Measurements from ENCODE around the gene LRRFIP1. TPM values are rescaled to one million over a fixed set of nuclear protein-coding genes. Genes with fewer than 3 reads are reported as not detected.

The LRRFIP1 gene
- total and polyA plus RNA-seq, 2 of the 13 experiments (the other 11 are each of a cell fraction or from before 2014, with no cell fraction given) = 15.9 to 40.5 TPM

DNA sequence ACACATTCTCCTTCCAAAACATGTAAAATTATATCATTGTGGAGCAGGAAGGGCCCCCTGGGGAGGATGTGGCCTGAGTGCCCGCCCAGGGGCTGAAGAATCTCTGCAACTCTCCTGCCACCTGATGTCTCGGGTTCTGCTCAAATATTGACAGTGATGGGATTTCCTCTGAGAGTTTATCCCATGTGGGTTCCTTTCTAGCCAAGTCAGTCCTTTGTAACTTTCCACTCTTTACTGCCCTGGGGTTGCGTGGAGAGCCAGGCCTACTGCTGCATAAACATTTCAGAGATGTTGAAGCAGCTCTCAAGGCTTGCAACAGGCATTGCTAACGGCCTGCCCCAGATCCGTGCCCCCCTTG is 32.9 kb upstream of the LRRFIP1 start (continued):
- 0 out of 2 replicates have a peak, but pooled peaks have one; percentile 12 for TF ChIP-seq SMAD1 (CRISPR knock-in tag; IDR thresholded peaks at IDR 0.05; ENCODE audit: borderline replicate concordance, low read depth)
- 0 out of 2 replicates have a peak, but pooled peaks have one; percentile 5 for TF ChIP-seq TCF7 (IDR thresholded peaks at IDR 0.05; ENCODE audit: low read depth)
- no peak for TF ChIP-seq CHD2 (IDR thresholded peaks at IDR 0.05; ENCODE audit: low read depth, low read length)
- peak; percentile 42; the same call in 1 of the 2 replicates for TF ChIP-seq ZNF331 (CRISPR knock-in tag; IDR thresholded peaks at IDR 0.05)
- TF ChIP-seq HOXD1 (CRISPR knock-in tag; IDR thresholded peaks at IDR 0.05) = peak; percentile 51; the same call in 1 of the 2 replicates
- TF ChIP-seq ZFP62 (CRISPR knock-in tag; IDR thresholded peaks at IDR 0.05) = no peak
- peak; percentile 32; the same call in 1 of the 2 replicates for TF ChIP-seq SMYD3 (CRISPR knock-in tag; IDR thresholded peaks at IDR 0.05)
- no peak for TF ChIP-seq ZNF598 (CRISPR knock-in tag; IDR thresholded peaks at IDR 0.05; ENCODE audit: borderline replicate concordance)
- TF ChIP-seq MAZ (IDR thresholded peaks at IDR 0.05; ENCODE audit: borderline replicate concordance, low read depth, low read length) = no peak
- no peak for TF ChIP-seq MAZ (CRISPR knock-in tag; IDR thresholded peaks at IDR 0.05; ENCODE audit: low read depth)
- no peak for TF ChIP-seq ARNT2 (CRISPR knock-in tag; IDR thresholded peaks at IDR 0.05; ENCODE audit: low read depth)
- TF ChIP-seq, protein P1, sequence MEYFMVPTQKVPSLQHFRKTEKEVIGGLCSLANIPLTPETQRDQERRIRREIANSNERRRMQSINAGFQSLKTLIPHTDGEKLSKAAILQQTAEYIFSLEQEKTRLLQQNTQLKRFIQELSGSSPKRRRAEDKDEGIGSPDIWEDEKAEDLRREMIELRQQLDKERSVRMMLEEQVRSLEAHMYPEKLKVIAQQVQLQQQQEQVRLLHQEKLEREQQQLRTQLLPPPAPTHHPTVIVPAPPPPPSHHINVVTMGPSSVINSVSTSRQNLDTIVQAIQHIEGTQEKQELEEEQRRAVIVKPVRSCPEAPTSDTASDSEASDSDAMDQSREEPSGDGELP (IDR thresholded peaks at IDR 0.05; ENCODE audit: borderline replicate concordance, low read depth) = peak; percentile 88; the same call in 1 of the 2 replicates
- no peak for TF ChIP-seq ZNF468 (CRISPR knock-in tag; IDR thresholded peaks at IDR 0.05)
- 0 out of 2 replicates have a peak, but pooled peaks have one; percentile 5 for TF ChIP-seq THYN1 (CRISPR knock-in tag; IDR thresholded peaks at IDR 0.05; ENCODE audit: borderline replicate concordance, low read depth)
- peak in 1 of 2 experiments; percentile 27; a peak in 2 of 4 replicates for TF ChIP-seq POLR2A (IDR thresholded peaks at IDR 0.05; ENCODE audit: insufficient read depth in 1 of 2, low read depth in 2 of 2, low read length in 2 of 2)
- TF ChIP-seq, protein P2, sequence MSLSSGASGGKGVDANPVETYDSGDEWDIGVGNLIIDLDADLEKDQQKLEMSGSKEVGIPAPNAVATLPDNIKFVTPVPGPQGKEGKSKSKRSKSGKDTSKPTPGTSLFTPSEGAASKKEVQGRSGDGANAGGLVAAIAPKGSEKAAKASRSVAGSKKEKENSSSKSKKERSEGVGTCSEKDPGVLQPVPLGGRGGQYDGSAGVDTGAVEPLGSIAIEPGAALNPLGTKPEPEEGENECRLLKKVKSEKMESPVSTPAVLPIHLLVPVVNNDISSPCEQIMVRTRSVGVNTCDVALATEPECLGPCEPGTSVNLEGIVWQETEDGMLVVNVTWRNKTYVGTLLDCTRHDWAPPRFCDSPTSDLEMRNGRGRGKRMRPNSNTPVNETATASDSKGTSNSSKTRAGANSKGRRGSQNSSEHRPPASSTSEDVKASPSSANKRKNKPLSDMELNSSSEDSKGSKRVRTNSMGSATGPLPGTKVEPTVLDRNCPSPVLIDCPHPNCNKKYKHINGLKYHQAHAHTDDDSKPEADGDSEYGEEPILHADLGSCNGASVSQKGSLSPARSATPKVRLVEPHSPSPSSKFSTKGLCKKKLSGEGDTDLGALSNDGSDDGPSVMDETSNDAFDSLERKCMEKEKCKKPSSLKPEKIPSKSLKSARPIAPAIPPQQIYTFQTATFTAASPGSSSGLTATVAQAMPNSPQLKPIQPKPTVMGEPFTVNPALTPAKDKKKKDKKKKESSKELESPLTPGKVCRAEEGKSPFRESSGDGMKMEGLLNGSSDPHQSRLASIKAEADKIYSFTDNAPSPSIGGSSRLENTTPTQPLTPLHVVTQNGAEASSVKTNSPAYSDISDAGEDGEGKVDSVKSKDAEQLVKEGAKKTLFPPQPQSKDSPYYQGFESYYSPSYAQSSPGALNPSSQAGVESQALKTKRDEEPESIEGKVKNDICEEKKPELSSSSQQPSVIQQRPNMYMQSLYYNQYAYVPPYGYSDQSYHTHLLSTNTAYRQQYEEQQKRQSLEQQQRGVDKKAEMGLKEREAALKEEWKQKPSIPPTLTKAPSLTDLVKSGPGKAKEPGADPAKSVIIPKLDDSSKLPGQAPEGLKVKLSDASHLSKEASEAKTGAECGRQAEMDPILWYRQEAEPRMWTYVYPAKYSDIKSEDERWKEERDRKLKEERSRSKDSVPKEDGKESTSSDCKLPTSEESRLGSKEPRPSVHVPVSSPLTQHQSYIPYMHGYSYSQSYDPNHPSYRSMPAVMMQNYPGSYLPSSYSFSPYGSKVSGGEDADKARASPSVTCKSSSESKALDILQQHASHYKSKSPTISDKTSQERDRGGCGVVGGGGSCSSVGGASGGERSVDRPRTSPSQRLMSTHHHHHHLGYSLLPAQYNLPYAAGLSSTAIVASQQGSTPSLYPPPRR (CRISPR knock-in tag; IDR thresholded peaks at IDR 0.05; ENCODE audit: borderline replicate concordance) = peak; percentile 21
- TF ChIP-seq, protein P3, sequence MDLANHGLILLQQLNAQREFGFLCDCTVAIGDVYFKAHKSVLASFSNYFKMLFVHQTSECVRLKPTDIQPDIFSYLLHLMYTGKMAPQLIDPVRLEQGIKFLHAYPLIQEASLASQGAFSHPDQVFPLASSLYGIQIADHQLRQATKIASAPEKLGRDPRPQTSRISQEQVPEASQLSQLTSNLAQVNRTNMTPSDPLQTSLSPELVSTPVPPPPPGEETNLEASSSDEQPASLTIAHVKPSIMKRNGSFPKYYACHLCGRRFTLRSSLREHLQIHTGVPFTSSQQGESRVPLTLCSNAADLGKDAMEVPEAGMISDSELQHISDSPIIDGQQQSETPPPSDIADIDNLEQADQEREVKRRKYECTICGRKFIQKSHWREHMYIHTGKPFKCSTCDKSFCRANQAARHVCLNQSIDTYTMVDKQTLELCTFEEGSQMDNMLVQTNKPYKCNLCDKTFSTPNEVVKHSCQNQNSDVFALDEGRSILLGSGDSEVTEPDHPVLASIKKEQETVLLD (CRISPR knock-in tag; IDR thresholded peaks at IDR 0.05; ENCODE audit: low read depth) = 0 out of 2 replicates have a peak, but pooled peaks have one; percentile 18
- TF ChIP-seq MXD4 (CRISPR knock-in tag; IDR thresholded peaks at IDR 0.05) = 0 out of 2 replicates have a peak, but pooled peaks have one; percentile 10
- no peak for TF ChIP-seq ZNF569 (CRISPR knock-in tag; IDR thresholded peaks at IDR 0.05; ENCODE audit: borderline replicate concordance)
- no peak for TF ChIP-seq YY1 (IDR thresholded peaks at IDR 0.05; ENCODE audit: insufficient read depth, insufficient replicate concordance, low read depth, low read length)
- no peak for TF ChIP-seq ZSCAN25 (CRISPR knock-in tag; IDR thresholded peaks at IDR 0.05)

Measured in HepG2 (cell line).